HG03135 (cell line): Measurements from ENCODE around the gene CLSTN1.
"Not testable (repeated sequence)": the region's sequence is repeated elsewhere in the genome, so short reads cannot be mapped to it uniquely, and the experiment has no call there.

Experiments used
- ATAC-seq: cut with Tn5 transposase; IDR thresholded peaks from one replicate; pipeline ENCODE4 v1.9.1; 2021; ENCODE audit warnings: mild to moderate bottlenecking, moderate library complexity; ENCODE audit not compliant: unreplicated experiment

Gene CLSTN1

GRCh38 chr1:9766759-9767442, 56.9 kb downstream of the CLSTN1 start:
- ATAC-seq: no peak

DNA sequence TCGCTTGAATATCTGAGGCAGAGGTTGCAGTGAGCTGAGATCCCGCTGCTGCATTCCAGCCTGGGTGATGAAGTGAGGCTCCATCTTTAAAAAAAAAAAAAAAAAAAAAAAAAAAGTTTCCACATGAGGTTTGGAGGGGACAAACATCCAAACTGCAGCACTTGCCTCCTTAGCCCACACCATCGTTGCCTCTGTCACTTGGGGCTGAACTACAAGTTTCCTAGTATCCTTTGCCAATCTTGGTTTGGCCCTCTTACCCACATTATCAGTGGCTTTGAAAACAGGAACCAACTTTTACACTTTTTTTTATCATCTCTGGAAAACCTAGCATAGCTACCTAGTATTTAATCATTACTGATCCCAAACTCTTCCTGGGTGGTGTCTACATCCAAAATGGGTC, 59.2 kb downstream of the CLSTN1 start:
- ATAC-seq: no peak

DNA sequence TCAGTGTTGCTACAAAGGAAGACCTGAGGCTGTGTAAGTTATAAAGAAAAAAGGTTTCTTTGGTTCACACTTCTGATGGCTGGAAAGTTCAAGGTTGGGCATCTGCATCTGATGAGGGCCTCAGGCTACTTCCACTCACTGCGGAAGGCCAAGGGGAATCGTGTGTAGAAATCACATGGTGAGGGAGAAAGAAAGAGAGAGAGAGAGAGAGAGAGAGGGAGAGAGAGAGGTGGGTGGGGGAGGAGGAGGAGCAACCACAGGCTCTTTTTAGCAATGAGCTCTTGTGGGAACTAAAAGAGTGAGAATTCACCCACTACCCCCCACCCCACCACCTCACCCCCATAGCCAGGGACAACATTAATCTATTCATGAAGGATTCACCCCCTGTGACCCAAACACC, 59.9 kb downstream of the CLSTN1 start:
- no peak for ATAC-seq

GRCh38 chr1:9762446-9762845, 61.3 kb downstream of the CLSTN1 start:
- ATAC-seq: not testable (repeated sequence)

GRCh38 chr1:9761855-9762254, 61.9 kb downstream of the CLSTN1 start:
- ATAC-seq: no peak

GRCh38 chr1:9760824-9761223, 62.9 kb downstream of the CLSTN1 start:
- ATAC-seq: no peak

DNA sequence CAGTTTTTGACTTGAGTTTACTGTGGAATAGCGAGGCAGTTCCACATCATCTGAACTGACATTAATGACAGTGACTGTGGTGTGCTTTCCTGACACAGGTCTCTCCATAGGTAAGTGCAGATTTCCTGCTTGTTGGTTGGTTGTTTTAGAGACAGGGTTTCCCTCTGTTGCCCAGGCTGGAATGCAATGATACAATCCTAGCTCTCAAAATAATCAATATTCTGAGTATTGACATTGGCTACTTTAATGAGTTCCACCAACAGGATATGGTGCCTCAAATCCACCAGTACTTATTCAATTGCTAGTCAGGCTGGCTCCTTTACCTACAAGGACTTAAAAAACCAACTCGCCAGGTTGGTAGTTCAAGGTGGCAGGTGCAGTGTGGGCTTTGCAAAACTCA, 63.8 kb downstream of the CLSTN1 start:
- ATAC-seq: no peak

GRCh38 chr1:9758559-9759121, 65.1 kb downstream of the CLSTN1 start:
- ATAC-seq: no peak

DNA sequence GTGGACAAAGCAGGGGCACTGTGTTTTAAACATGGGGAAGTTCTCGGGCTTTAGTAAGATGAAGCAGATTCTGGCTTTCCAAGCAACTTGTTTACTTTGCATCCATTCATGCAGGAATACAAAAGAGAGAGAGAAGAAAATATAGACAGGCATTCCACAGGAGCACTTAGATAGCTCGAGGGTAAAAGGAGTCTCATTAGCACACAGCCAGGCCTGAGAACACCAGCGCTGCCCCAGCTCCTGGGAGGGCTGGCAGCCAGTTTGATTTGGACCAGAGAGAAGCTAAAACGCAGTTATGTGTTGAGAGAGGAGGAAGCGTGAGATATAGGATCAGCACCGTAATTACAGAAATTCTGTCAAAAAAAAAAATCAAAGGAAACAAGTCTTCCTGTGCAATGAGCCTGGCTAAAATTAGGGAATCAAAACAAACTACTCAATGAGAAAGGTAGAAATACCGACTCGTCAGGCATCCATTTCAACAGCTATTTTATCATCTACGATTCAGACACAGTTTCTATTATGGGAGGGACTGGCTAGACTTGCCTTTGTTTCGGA, 68.2 kb downstream of the CLSTN1 start:
- no peak for ATAC-seq

DNA sequence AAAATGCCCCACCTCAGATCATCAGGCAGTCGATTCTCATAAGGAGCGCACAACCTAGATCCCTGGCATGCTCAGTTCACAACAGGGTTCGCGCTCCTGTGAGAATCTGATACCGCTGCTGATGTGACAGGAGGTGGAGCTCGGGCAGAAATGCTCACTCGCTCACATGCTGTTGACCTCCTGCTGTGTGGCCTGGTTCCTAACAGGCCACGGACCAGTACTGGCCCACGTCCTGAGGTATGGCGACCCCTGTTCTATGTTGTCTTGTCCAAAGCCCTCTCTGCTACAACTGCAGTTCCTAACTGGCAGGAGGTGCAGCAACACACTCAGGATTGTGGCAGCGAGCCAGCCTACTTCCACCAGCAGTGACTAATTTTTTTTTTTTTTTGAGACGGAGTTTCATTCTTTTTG, 70.6 kb downstream of the CLSTN1 start:
- no peak for ATAC-seq

DNA sequence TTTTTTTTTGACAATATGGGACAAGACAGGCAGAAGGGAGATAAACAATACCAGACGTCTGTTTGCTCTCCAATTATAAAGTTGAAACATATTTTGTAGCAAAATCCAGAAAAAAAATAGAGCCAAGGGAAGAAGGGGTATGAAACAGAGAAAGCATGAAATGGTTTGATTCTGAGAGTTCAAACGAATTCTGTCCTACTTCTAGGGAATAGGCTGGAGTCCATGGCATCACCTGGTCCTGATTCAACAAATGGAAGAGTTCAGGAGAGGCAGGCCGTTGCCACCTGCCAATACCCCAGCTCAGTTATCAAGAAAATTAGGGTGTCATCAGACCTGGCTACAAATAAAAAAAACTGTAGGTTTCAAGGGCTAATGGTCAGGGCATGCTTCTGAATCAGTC, 71.8 kb downstream of the CLSTN1 start:
- no peak for ATAC-seq

DNA sequence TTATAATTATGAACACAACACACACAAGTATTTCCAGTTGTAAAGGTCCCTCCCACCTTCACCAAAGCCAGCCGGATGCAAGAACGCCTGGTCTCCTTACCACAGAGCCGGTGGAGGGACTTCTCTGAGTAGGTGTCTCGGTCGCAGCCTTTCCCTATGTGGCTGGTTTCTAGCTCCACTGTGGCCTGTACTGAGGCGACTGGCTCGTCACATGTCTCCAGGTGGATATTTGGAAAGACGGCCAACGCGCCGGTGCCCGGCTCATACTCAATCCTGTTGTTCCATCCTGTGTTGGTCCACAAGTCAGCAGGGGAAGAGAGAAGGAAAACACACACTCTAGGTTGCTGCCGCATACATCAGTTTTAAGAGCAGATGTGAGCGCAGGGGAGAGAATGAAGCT, 74.4 kb downstream of the CLSTN1 start:
- no peak for ATAC-seq

- not testable (repeated sequence) for ATAC-seq
Measured at GRCh38 chr1:9748391-9748790, 75.4 kb downstream of the CLSTN1 start.

GRCh38 chr1:9746651-9747050, 77.1 kb downstream of the CLSTN1 start:
- no peak for ATAC-seq

- ATAC-seq: no peak
Measured at GRCh38 chr1:9746211-9746610, 77.6 kb downstream of the CLSTN1 start.

- ATAC-seq: no peak
Measured at GRCh38 chr1:9744106-9744799, 79.5 kb downstream of the CLSTN1 start.

DNA sequence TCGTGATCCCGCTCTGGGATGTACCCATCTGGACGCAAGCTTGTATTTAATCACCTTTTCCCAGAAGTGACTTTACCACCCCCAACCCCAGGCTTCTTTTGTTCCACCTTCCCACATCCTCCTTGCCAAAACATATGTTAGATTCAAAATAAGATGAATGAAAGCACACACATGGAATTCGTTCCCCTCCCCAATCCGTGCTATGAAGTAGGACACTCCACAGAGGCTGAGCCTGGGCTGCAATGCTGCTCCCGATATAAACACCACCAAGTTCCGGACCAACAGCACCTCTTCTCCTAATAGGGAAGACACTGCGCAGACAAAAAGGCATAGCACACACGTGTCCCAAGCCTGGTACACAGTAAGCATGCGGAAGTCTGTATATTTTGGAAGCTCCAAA, 86.1 kb downstream of the CLSTN1 start:
- ATAC-seq: no peak

DNA sequence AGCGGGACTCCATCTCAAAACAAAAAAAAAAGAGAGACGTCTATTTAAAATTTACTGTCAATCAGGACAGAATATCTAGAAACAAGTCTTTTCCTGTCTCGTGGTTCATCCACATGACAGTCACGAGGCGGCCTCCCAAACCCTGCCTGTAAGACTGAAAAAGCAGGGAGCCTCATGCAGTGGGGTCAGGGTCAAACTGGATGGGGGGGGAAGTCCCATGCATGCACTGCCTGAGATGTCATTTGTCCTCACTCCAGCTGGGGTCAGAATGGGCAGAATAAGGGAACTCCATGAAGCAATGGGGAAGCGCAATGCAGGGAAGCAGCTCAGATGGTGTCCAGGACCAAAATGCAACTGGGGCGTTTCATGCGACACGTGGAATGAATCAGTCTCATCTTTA, 86.7 kb downstream of the CLSTN1 start:
- ATAC-seq: no peak

DNA sequence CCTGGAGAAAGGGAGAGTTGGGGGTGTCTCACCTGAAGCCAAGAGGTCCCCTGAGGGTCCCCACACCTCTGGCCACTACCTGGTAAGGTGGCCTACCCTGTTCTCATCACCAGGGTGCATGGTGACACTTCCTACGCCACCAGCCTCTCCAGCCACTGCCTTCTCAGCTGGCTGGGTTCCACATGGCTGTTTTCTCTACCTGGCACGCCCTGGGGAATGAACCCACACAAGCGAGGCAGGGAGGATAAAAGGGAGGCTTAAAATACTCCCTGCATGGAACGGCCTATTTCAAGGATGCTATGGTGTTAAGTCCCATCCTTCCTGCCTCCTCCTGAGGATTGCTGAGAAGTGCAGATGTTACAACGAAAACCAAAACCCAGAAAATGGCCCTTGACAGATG, 87.5 kb downstream of the CLSTN1 start:
- no peak for ATAC-seq

DNA sequence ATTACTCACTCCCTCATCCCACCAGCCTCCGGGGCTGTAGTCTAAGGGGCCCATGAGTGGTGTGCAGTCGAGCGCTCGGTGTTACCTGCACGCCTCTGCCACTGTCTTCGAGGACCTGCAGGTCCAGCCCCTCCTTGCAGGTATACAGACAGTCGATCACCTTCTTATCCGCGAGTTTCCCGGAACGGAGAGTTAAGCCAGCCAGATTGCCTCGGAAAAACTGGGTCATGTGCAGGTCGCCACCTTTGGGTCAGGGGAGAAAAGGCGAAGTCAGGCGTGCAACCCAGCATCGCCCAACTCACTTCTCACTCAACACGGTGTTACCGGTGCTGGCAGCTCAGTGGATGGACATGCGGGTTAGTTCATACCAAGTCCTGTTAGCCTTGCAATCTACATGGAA, 88.0 kb downstream of the CLSTN1 start:
- ATAC-seq: no peak

DNA sequence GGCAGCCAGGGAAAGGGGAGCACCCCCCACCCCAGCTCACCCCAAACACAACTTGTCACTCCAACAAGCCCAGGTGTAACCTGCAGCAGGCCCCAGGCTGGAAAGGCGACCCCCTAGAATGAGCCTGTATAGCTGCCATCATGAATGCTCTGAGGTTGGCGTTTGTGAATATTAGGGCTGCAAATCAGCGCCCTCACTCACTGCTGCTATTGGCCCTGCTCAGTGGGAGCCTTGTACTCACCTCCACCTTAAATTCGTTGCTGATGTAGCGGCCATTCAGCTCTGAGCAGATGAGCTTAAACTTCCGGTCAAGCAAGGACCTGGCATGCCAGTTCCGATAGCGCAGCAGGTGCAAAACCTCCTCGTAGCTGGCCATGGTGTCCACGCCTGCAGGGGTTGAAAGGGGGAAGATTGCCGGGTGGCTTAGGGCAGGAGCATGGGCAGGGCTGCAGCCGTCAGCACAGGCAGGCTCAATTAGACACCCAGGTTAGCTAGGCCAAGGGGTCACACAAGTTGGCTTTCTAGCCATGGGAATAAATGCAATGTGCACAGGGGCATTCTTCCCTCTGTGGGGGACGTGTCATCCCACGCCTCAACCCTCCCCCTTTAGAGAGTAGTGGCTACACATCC, 90.5 kb downstream of the CLSTN1 start:
- ATAC-seq: no peak
